G401 (cell line): Measurements from ENCODE around the gene TMEM101. TPM values are rescaled to one million over a fixed set of nuclear protein-coding genes. Genes with fewer than 3 reads are reported as not detected.
"Not testable (repeated sequence)": the region's sequence is repeated elsewhere in the genome, so short reads cannot be mapped to it uniquely, and the experiment has no call there.

ENCODE experiments used
- DNase-seq: peaks from one replicate; pipeline ENCODE4 v3.0.0-alpha.2; 2015; ENCODE audit warnings: low spot score
- in situ Hi-C: cut with HindIII; loops from 2 replicates; pipeline ENCODE4 v1.10.0; 2016; ENCODE audit warnings: low sequenced_read_pairs, mixed read lengths
- total RNA-seq: library from RNA; depleted of rRNA; stranded (reverse); fragments of >200 nt; shearing (Covaris generic); gene quantifications from 2 replicates; pipeline ENCODE4 v1.2.3, GENCODE V29; 2014

TMEM101 gene
- total RNA-seq, 1 experiment from 2014 or later: 53.3 TPM

- in situ Hi-C loops: no loop called here
- DNase-seq: no peak
These were observed 15.0 kb upstream of the TMEM101 start for GRCh38 chr17:44029736-44030135.

GRCh38 chr17:44024853-44025252 is 10.1 kb upstream of the TMEM101 start:
- DNase-seq: no peak

GRCh38 chr17:44024271-44024663 is 9.5 kb upstream of the TMEM101 start:
- in situ Hi-C loops: no loop called here
- DNase-seq: peak; percentile 95

More at GRCh38 chr17:44024853-44025252, 10.1 kb upstream of the TMEM101 start:
- in situ Hi-C loops: no loop called here

- in situ Hi-C loops: no loop called here
These were observed 8.9 kb upstream of the TMEM101 start for GRCh38 chr17:44023545-44024270.

GRCh38 chr17:44022246-44022645 is 7.5 kb upstream of the TMEM101 start:
- in situ Hi-C loops: no loop called here
- DNase-seq: no peak

More at GRCh38 chr17:44023545-44024270, 8.9 kb upstream of the TMEM101 start:
- DNase-seq: no peak

GRCh38 chr17:44021227-44021626 is 6.5 kb upstream of the TMEM101 start:
- DNase-seq, in situ Hi-C loops: not testable (repeated sequence)

GRCh38 chr17:44014133-44014436 is 678 bp downstream of the TMEM101 start:
- DNase-seq: no peak
- in situ Hi-C loops: no loop called here

GRCh38 chr17:44012874-44013273 is 1.9 kb downstream of the TMEM101 start:
- in situ Hi-C loops: no loop called here
- DNase-seq: no peak

GRCh38 chr17:44012391-44012790 is 2.4 kb downstream of the TMEM101 start:
- DNase-seq: no peak

GRCh38 chr17:44011876-44012275 is 2.9 kb downstream of the TMEM101 start:
- in situ Hi-C loops: no loop called here

More at GRCh38 chr17:44012391-44012790, 2.4 kb downstream of the TMEM101 start:
- in situ Hi-C loops: no loop called here

GRCh38 chr17:44010966-44011647 is 3.7 kb downstream of the TMEM101 start:
- no peak for DNase-seq
- in situ Hi-C loops: no loop called here

More at GRCh38 chr17:44011876-44012275, 2.9 kb downstream of the TMEM101 start:
- DNase-seq: no peak

GRCh38 chr17:44008205-44008909 is 6.4 kb downstream of the TMEM101 start:
- DNase-seq: no peak
- in situ Hi-C loops: no loop called here

GRCh38 chr17:44007346-44008204 is 7.2 kb downstream of the TMEM101 start:
- DNase-seq: no peak
- in situ Hi-C loops: no loop called here

- in situ Hi-C loops: no loop called here
These were observed 8.0 kb downstream of the TMEM101 start for GRCh38 chr17:44006598-44007345.

GRCh38 chr17:44006272-44006597 is 8.5 kb downstream of the TMEM101 start:
- in situ Hi-C loops: no loop called here
- DNase-seq: no peak

More at GRCh38 chr17:44006598-44007345, 8.0 kb downstream of the TMEM101 start:
- peak; percentile 74 for DNase-seq

- no peak for DNase-seq
- in situ Hi-C loops: no loop called here
These were observed 9.1 kb downstream of the TMEM101 start for GRCh38 chr17:44005527-44006271.

- no peak for DNase-seq
- in situ Hi-C loops: no loop called here
These were observed 9.8 kb downstream of the TMEM101 start for GRCh38 chr17:44004761-44005526.
